Activated naive CD8-positive, alpha-beta T cell treated with anti-CD3 and anti-CD28 coated beads, Interleukin-2, amount 50 U/mL, for 16 hours (primary cell): ENCODE results near the gene GLTP.
"Not testable (repeated sequence)": the region's sequence is repeated elsewhere in the genome, so short reads cannot be mapped to it uniquely, and the experiment has no call there.

ENCODE experiments used
- DNase-seq: peaks from one replicate; pipeline ENCODE4 v3.0.0-alpha.2; 2020; ENCODE audit warnings: low read depth, low spot score

GLTP gene

GRCh38 chr12:109878247-109878625, 2.1 kb downstream of the GLTP start:
- no peak for DNase-seq

GRCh38 chr12:109877504-109878246, 2.7 kb downstream of the GLTP start:
- no peak for DNase-seq

GRCh38 chr12:109876406-109876805, 3.9 kb downstream of the GLTP start:
- DNase-seq: no peak

- no peak for DNase-seq
Observed at GRCh38 chr12:109875572-109876131, 4.7 kb downstream of the GLTP start.

- no peak for DNase-seq
Observed at GRCh38 chr12:109873653-109874052, 6.7 kb downstream of the GLTP start.

DNA sequence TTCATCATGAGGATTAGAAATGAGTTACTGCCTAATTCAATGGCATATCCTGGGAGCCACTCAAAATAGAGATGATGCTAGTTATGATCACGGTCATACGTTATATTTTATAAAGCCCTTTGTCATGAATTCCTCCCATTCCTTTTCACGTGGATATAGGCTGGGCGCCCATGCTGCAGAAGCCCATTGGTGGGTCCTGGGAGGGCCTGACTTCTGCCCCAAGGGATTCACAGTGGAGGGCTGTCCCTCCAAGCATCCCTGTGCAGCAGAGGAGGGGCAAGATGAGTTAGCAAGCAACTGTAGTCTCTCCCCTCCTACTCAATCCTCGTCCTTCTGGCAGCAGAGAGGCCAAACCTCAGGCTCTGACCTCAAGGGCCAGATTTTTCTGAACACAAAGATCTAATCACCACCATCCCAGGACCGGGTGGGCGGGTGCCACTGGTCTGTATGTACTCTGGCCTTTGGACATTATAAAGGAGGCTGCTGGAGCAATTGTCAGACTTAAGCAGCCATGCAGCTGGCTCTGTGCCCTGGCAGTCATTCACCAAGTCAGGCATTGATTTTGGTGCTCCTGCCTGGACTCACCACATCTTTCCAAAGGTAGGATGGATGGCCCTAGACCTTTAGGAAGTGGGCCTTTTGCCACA, 8.6 kb downstream of the GLTP start:
- no peak for DNase-seq

- no peak for DNase-seq
Observed at GRCh38 chr12:109870648-109871047, 9.7 kb downstream of the GLTP start.

DNA sequence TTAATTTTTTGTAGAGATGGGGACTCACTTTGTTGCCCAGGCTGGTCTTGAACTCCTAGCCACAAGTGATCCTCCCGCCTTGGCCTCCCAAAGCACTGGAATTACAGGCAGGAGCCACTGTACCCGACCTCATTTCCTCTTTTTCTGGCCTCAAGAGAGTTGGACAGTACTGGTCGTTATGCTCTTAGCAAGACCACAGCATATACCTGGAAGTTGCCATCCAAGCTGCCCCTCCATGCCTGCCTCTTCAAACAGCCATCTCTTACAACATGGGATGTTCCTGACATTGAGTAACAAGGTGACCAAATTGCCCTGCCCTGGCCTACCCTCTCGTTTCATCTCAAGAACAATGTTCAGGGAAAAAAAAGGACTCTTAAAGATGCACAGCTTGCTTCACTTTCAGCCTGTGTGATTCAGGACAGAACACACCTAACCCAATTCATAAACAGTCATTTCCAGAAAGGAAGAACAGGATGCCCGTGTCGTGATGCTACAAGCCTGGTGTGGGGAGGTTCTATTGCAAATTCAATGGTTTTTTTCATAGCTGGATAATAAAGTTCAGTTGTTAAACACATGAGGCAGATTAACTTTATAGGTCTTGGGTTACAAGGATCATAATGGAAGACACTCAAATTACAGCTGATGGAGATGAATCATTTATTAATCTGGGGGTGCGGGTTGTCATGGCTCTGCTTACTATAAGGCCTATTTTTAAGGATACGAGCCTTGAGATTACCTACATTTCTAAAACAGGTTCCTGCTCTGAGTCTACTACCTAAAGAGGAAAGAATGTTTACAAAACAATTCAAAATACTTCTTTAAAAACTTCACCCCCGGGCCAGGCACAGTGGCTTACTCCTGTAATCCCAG, 11.9 kb downstream of the GLTP start:
- no peak for DNase-seq

DNA sequence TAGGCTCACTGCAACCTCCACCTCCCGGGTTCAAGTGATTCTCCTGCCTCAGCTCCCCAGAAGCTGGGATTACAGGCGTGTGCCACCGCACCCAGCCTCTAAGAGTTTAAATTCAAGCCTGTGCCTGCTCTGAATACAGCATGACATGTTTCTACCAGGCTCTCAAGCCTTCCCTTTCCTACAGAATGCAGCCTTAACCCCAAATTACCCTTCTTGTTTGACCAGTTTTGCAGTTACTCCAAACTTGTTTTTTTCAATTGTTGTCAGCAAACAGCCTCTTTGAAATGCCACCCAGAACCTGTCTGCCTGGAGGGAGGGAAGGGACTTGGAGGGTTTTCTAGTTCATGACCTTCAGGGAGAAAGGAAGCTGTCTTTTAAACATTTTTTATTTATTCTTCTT, 15.4 kb downstream of the GLTP start:
- DNase-seq: no peak

- DNase-seq: no peak
Observed at GRCh38 chr12:109863847-109864712, 16.3 kb downstream of the GLTP start.

DNA sequence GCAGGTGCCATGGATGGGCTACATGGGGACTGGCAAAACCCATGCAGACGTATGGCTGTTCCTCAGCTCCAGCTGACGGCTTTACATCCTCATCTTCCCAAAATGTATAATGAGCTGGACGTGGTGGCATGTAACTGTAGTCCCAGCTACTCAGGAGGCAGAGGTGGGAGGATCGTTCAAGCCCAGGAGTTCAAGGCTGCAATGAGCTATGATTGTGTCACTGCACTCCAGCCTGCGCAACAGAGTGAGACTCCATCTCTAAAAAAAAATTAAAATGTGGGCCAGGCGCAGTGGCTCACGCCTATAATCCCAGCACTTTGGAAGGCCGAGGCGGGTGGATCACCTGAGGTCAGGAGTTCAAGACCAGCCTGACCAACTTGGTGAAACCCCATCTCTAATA, 17.9 kb downstream of the GLTP start:
- not testable (repeated sequence) for DNase-seq

GRCh38 chr12:109861689-109862314, 18.5 kb downstream of the GLTP start:
- DNase-seq: no peak

DNA sequence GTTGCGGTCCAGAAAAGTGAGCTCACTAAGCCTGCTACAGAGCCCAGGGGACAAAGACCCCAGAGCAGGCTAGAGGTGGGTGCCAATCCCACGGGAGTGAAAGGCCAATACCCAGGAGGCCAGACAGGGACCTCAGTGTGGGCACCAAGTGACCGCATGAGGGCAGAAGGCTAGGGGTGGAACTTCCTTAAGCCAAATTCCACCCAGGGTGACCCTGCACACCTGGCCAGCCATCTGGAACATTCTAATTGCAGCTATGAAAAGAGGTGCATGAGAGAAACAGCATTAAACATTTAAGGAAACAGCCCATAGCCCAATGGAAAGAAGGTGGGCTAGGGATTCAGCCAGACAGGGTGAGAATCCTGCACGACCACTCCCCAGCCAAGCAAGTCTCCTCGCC, 19.4 kb downstream of the GLTP start:
- DNase-seq: no peak

GRCh38 chr12:109858764-109859163, 21.6 kb downstream of the GLTP start:
- no peak for DNase-seq

- no peak for DNase-seq
Observed at GRCh38 chr12:109857715-109858114, 22.6 kb downstream of the GLTP start.

DNA sequence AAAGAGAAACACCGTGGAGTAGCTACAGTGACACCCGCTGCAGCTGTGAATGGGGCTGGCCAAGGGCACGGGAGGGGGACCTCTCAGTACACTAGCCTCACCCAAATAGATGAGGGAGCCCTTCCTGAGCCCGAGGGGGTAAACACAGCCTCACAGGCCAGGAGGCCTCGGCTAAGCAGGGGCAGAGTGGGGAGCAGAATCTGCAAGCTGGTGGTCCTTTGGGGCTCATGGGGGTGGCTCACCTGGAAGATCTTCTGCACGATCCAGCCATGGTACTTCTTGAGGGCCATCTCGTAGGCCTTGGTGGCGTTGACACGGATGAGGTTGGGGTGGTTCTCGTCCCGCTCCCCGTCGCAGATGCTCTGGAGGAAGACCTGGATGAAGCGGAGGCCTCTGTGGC, 25.0 kb downstream of the GLTP start:
- DNase-seq: no peak

DNA sequence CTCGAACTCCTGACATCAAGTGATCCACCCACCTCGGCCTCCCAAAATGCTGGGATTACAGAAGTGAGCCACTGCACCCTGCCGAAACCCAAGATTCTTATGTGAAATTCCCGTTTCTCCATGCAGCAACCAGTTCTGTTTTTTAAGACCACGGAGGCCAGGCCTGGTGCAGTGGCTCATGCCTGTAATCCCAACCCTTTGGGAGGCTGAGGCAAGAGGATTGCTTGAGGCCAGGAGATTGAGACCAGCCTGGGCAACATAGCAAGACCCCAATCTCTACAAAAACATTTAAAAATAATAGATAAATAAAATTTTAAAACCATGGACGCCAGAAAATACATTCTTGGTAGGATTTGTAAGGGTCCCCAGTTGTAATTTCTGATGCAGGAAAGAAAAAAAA, 29.8 kb downstream of the GLTP start:
- DNase-seq: not testable (repeated sequence)

GRCh38 chr12:109847142-109847735, 33.1 kb downstream of the GLTP start:
- DNase-seq: no peak

GRCh38 chr12:109845824-109846205, 34.5 kb downstream of the GLTP start:
- no peak for DNase-seq
